Prostate gland (tissue), 1 donor: ENCODE results near the gene CEP131.

Experiments
- POLR2A ChIP-seq: fragments of 450-650 bp; IDR thresholded peaks from one replicate; pipeline ENCODE4 v1.6.1; 2016; ENCODE audit warnings: antibody characterized with exemption, mild to moderate bottlenecking
- POLR2AphosphoS5 ChIP-seq: sonication (generic); formaldehyde crosslinking; IDR thresholded peaks from one replicate; pipeline ENCODE4 v1.6.1; 2017; ENCODE audit warnings: antibody characterized with exemption

DNA sequence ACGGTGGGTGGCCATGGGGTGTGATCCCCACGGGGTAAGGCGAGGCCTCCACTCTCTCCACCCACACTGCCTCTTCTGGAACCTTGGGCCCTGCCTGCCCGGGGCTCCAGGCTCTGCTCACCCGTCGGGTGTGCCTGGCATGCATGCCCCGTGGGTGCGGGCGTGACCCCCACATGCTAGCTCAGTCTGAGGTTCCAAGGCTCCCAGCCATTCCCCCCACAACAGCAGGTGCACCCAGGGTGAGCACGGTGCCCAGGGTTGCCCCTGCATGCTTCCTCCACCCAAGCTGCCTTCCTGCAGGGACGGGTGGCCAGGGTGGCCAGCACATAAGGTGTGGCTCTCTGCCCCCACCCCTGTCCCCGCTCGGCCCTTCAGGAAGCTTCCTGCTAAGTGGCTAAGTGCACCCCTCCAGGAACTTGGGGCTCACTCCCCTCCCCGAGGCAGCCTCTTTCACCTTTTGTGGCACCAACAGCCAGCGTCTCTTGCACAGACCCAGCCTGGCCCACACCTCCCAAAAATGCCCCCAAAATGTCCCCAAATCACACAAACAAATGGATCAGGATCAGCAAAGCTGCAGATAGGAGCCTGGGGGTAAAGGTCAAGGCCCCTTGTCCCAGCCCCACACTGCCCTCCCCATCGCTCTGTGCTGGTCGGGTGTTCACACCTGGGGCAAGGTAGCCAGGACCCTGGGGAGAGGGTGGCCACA lies 78.9 kb downstream of the CEP131 start:
- TF ChIP-seq POLR2A (no peak), POLR2AphosphoS5 (no peak)
